Stomach (tissue), 4 donors: ENCODE measurements around the gene KIAA0930.

Experiments used
- POLR2A ChIP-seq, 4 donors: fragments of 450-650 bp; IDR thresholded peaks; one replicate each; pipeline ENCODE4 v1.6.1; 2016; ENCODE audit warnings: antibody characterized with exemption in 4 of 4, control low read depth in 2 of 4, mild to moderate bottlenecking in 1 of 4, moderate library complexity in 1 of 4
- POLR2AphosphoS5 ChIP-seq, 3 donors: sonication (generic); formaldehyde crosslinking; IDR thresholded peaks; one replicate each; pipeline ENCODE4 v1.6.1; 2016; ENCODE audit warnings: antibody characterized with exemption in 3 of 3
- TF ChIP-seq, protein P1 (sequence below), 7 experiments: fragments of 450-650 bp in 4 of 7; fragments of 200-600 bp in 3 of 7; sonication (generic) in 3 of 7; IDR thresholded peaks; one replicate each; pipeline ENCODE4 v1.5.1; 2016 to 2019; ENCODE audit warnings: antibody characterized with exemption in 7 of 7, control low read depth in 2 of 7, mild to moderate bottlenecking in 1 of 7

DNA sequence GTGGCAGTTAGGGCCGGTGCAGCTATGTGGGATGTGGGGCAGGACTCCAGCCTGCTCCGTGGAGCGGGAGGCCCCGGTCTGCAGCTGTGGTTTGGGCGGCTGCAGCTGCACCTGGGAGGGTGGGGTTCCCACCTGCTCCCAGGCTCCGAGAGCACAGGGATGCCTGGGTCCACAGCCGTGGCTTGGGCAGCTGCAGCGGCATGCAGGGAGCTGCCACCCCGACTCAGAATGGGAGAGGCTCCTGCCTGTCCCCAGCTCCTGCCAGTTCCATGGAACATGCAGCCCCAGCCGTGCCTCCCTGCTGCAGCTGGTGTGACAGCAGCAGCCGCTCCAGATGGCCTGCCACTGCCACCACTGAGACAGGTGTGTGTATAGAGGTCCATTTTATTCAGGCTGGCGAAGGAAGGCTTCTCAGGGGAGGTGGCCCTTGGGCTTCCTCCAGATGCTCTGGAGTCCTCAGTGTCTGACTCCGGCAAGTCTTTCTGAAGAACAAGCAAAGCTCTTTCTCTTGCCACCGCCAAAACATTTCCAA lies 22.3 kb upstream of the KIAA0930 start:
- TF ChIP-seq POLR2A (IDR thresholded peaks at IDR 0.05) (no peak), POLR2AphosphoS5 (IDR thresholded peaks at IDR 0.05) (no peak)
- TF ChIP-seq, protein P1, sequence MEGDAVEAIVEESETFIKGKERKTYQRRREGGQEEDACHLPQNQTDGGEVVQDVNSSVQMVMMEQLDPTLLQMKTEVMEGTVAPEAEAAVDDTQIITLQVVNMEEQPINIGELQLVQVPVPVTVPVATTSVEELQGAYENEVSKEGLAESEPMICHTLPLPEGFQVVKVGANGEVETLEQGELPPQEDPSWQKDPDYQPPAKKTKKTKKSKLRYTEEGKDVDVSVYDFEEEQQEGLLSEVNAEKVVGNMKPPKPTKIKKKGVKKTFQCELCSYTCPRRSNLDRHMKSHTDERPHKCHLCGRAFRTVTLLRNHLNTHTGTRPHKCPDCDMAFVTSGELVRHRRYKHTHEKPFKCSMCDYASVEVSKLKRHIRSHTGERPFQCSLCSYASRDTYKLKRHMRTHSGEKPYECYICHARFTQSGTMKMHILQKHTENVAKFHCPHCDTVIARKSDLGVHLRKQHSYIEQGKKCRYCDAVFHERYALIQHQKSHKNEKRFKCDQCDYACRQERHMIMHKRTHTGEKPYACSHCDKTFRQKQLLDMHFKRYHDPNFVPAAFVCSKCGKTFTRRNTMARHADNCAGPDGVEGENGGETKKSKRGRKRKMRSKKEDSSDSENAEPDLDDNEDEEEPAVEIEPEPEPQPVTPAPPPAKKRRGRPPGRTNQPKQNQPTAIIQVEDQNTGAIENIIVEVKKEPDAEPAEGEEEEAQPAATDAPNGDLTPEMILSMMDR (IDR thresholded peaks at IDR 0.05) = no peak
